HEK293 (cell line): ENCODE measurements around the gene NPHP1.

Experiments
- BCL11B ChIP-seq: fragments of 450-650 bp; formaldehyde crosslinking; IDR thresholded peaks from 2 replicates; pipeline ENCODE4 v1.5.1; 2016; ENCODE audit warnings: low read depth, missing biosample characterization, missing genetic modification characterization
- ELK4 ChIP-seq: IDR thresholded peaks from 2 replicates; pipeline ENCODE4 v1.6.1; 2011; ENCODE audit warnings: mild to moderate bottlenecking, low read depth, low read length, borderline replicate concordance
- GLI4 ChIP-seq: fragments of 450-650 bp; formaldehyde crosslinking; IDR thresholded peaks from 2 replicates; pipeline ENCODE4 v1.5.1; 2016; ENCODE audit warnings: missing biosample characterization, missing genetic modification characterization
- KLF17 ChIP-seq: fragments of 450-650 bp; formaldehyde crosslinking; IDR thresholded peaks from 2 replicates; pipeline ENCODE4 v1.5.1; 2016; ENCODE audit warnings: missing biosample characterization, missing genetic modification characterization
- MYNN ChIP-seq: fragments of 450-650 bp; formaldehyde crosslinking; IDR thresholded peaks from 2 replicates; pipeline ENCODE4 v1.5.1; 2016; ENCODE audit warnings: missing biosample characterization, missing genetic modification characterization, borderline replicate concordance
- SP3 ChIP-seq: fragments of 450-650 bp; formaldehyde crosslinking; IDR thresholded peaks from 2 replicates; pipeline ENCODE4 v1.5.1; 2016; ENCODE audit warnings: missing biosample characterization, missing genetic modification characterization
- TCF7L2 ChIP-seq: IDR thresholded peaks from 2 replicates; pipeline ENCODE4 v1.6.1; 2011; ENCODE audit warnings: low read depth, mild to moderate bottlenecking, inconsistent platforms, low read length, moderate library complexity, borderline replicate concordance
- TRIM28 ChIP-seq: IDR thresholded peaks from 2 replicates; pipeline ENCODE4 v1.6.1; 2011; ENCODE audit warnings: low read length, control low read depth, borderline replicate concordance
- TSHZ1 ChIP-seq: fragments of 450-650 bp; formaldehyde crosslinking; IDR thresholded peaks from 2 replicates; pipeline ENCODE4 v1.5.1; 2016; ENCODE audit warnings: missing biosample characterization, missing genetic modification characterization, borderline replicate concordance
- YY2 ChIP-seq: fragments of 450-650 bp; formaldehyde crosslinking; IDR thresholded peaks from 2 replicates; pipeline ENCODE4 v1.5.1; 2016; ENCODE audit warnings: missing biosample characterization, missing genetic modification characterization
- ZBTB10 ChIP-seq: fragments of 450-650 bp; formaldehyde crosslinking; IDR thresholded peaks from 2 replicates; pipeline ENCODE4 v1.5.1; 2016; ENCODE audit warnings: missing biosample characterization, missing genetic modification characterization
- ZBTB11 ChIP-seq: fragments of 450-650 bp; formaldehyde crosslinking; conservative IDR thresholded peaks from 2 replicates; pipeline ENCODE4 v1.5.1; 2016; ENCODE audit warnings: low read depth, missing biosample characterization, missing genetic modification characterization
- ZIC2 ChIP-seq: fragments of 450-650 bp; formaldehyde crosslinking; IDR thresholded peaks from 2 replicates; pipeline ENCODE4 v1.5.1; 2016; ENCODE audit warnings: missing biosample characterization, missing genetic modification characterization
- ZNF16 ChIP-seq: fragments of 450-650 bp; formaldehyde crosslinking; IDR thresholded peaks from 2 replicates; pipeline ENCODE4 v1.5.1; 2016; ENCODE audit warnings: low read depth, missing biosample characterization, missing genetic modification characterization
- ZNF214 ChIP-seq: fragments of 450-650 bp; formaldehyde crosslinking; IDR thresholded peaks from 2 replicates; pipeline ENCODE4 v1.5.1; 2017; ENCODE audit warnings: missing biosample characterization, mild to moderate bottlenecking, missing genetic modification characterization, borderline replicate concordance
- ZNF449 ChIP-seq: fragments of 450-650 bp; formaldehyde crosslinking; IDR thresholded peaks from 2 replicates; pipeline ENCODE4 v1.5.1; 2017; ENCODE audit warnings: missing biosample characterization, mild to moderate bottlenecking, missing genetic modification characterization, moderate library complexity
- ZNF501 ChIP-seq: fragments of 450-650 bp; formaldehyde crosslinking; IDR thresholded peaks from 2 replicates; pipeline ENCODE4 v1.5.1; 2016; ENCODE audit warnings: missing biosample characterization, missing genetic modification characterization
- ZNF529 ChIP-seq: fragments of 450-650 bp; formaldehyde crosslinking; IDR thresholded peaks from 2 replicates; pipeline ENCODE4 v1.5.1; 2017; ENCODE audit warnings: missing genetic modification characterization, missing biosample characterization; ENCODE audit not compliant: insufficient replicate concordance
- ZNF76 ChIP-seq: fragments of 450-650 bp; formaldehyde crosslinking; IDR thresholded peaks from 2 replicates; pipeline ENCODE4; 2016; ENCODE audit warnings: low read depth, missing biosample characterization, missing genetic modification characterization, borderline replicate concordance
- ZNF792 ChIP-seq: fragments of 450-650 bp; formaldehyde crosslinking; IDR thresholded peaks from 2 replicates; pipeline ENCODE4 v1.5.1; 2016; ENCODE audit warnings: missing biosample characterization, missing genetic modification characterization
- ZSCAN30 ChIP-seq: fragments of 450-650 bp; IDR thresholded peaks from 2 replicates; pipeline ENCODE4 v1.5.1; 2018; ENCODE audit warnings: missing biosample characterization, mild to moderate bottlenecking, missing genetic modification characterization, moderate library complexity
- ZSCAN4 ChIP-seq: fragments of 450-650 bp; formaldehyde crosslinking; IDR thresholded peaks from 2 replicates; pipeline ENCODE4 v1.5.1; 2017; ENCODE audit warnings: missing biosample characterization, missing genetic modification characterization

NPHP1 gene

GRCh38 chr2:110211938-110212858 is 7.4 kb upstream of the NPHP1 start, which contains the start of gene MTLN (continued):
- TF ChIP-seq ZSCAN4, result no peak
- peak; percentile 49; the same call in 1 of the 2 replicates for TF ChIP-seq TCF7L2
- peak; percentile 39; the same call in 1 of the 2 replicates for TF ChIP-seq ZNF76 (tag by site-specific recombination)
- TF ChIP-seq ZSCAN30 (tag by site-specific recombination), result peak; percentile 56; the same call in 1 of the 2 replicates
- TF ChIP-seq TSHZ1 (tag by site-specific recombination), result no peak
- TF ChIP-seq GLI4 (tag by site-specific recombination), result peak; percentile 48; the same call in 1 of the 2 replicates
- TF ChIP-seq ZNF449 (tag by site-specific recombination), result no peak
- TF ChIP-seq ZNF792 (tag by site-specific recombination), result no peak
- TF ChIP-seq MYNN (tag by site-specific recombination), result no peak
- 0 out of 2 replicates have a peak, but pooled peaks have one; percentile 45 for TF ChIP-seq KLF17 (tag by site-specific recombination)
- TF ChIP-seq ELK4, result no peak
- TF ChIP-seq ZBTB10 (tag by site-specific recombination), result peak; percentile 46; the same call in 1 of the 2 replicates
- TF ChIP-seq YY2, result peak; percentile 91
- no peak for TF ChIP-seq ZNF214 (tag by site-specific recombination)
- TF ChIP-seq ZNF501 (tag by site-specific recombination), result peak; percentile 88
- no peak for TF ChIP-seq ZNF529 (tag by site-specific recombination)
- 0 out of 2 replicates have a peak, but pooled peaks have one; percentile 46 for TF ChIP-seq TRIM28
- TF ChIP-seq ZBTB11 (tag by site-specific recombination), result peak; percentile 25; the same call in 1 of the 2 replicates
- TF ChIP-seq ZIC2 (tag by site-specific recombination), result no peak
- 0 out of 2 replicates have a peak, but pooled peaks have one; percentile 55 for TF ChIP-seq BCL11B (tag by site-specific recombination)
- peak; percentile 47; the same call in 1 of the 2 replicates for TF ChIP-seq SP3 (tag by site-specific recombination)
- TF ChIP-seq ZNF16, result no peak
